ENCODE results near the gene ITGA6.
A peak's percentile ranks its signal among the peaks of the same experiment; 100 is the strongest.

Gene ITGA6

GRCh38 chr2:172465417-172466334, 38.3 kb downstream of the ITGA6 start:
- DNase-seq (ENCODE audit: low read depth, low spot score) = peak; percentile 42

- no peak for DNase-seq (ENCODE audit: low read depth, low spot score)
Measured at GRCh38 chr2:172467382-172467781, 40.0 kb downstream of the ITGA6 start.

- DNase-seq (ENCODE audit: low read depth, low spot score) = no peak
Measured at GRCh38 chr2:172470958-172471922, 43.9 kb downstream of the ITGA6 start.

GRCh38 chr2:172472446-172473033, 45.2 kb downstream of the ITGA6 start:
- no peak for DNase-seq (ENCODE audit: low read depth, low spot score)

GRCh38 chr2:172473167-172473566, 45.8 kb downstream of the ITGA6 start:
- DNase-seq (ENCODE audit: low read depth, low spot score) = no peak

GRCh38 chr2:172478353-172478752, 51.0 kb downstream of the ITGA6 start:
- DNase-seq (ENCODE audit: low read depth, low spot score) = no peak

- no peak for DNase-seq (ENCODE audit: low read depth, low spot score)
Measured at GRCh38 chr2:172480301-172481218, 53.2 kb downstream of the ITGA6 start.

GRCh38 chr2:172481507-172482262, 54.3 kb downstream of the ITGA6 start:
- DNase-seq (ENCODE audit: low read depth, low spot score) = no peak

- no peak for DNase-seq (ENCODE audit: low read depth, low spot score)
Measured at GRCh38 chr2:172484253-172484652, 56.9 kb downstream of the ITGA6 start.

GRCh38 chr2:172484706-172485105, 57.3 kb downstream of the ITGA6 start:
- DNase-seq (ENCODE audit: low read depth, low spot score) = no peak

- no peak for DNase-seq (ENCODE audit: low read depth, low spot score)
Measured at GRCh38 chr2:172488556-172488955, 61.2 kb downstream of the ITGA6 start.

GRCh38 chr2:172489681-172490080, 62.3 kb downstream of the ITGA6 start:
- no peak for DNase-seq (ENCODE audit: low read depth, low spot score)

GRCh38 chr2:172496160-172496608, 68.8 kb downstream of the ITGA6 start:
- DNase-seq (ENCODE audit: low read depth, low spot score) = no peak

- no peak for DNase-seq (ENCODE audit: low read depth, low spot score)
Measured at GRCh38 chr2:172507199-172507598, 79.8 kb downstream of the ITGA6 start.

- no peak for DNase-seq (ENCODE audit: low read depth, low spot score)
Measured at GRCh38 chr2:172510088-172510487, 82.7 kb downstream of the ITGA6 start.

- DNase-seq (ENCODE audit: low read depth, low spot score) = no peak
Measured at GRCh38 chr2:172510548-172510947, 83.2 kb downstream of the ITGA6 start.

- DNase-seq (ENCODE audit: low read depth, low spot score) = no peak
Measured at GRCh38 chr2:172512810-172513523, 85.6 kb downstream of the ITGA6 start.

- DNase-seq (ENCODE audit: low read depth, low spot score) = no peak
Measured at GRCh38 chr2:172513524-172513900, 86.1 kb downstream of the ITGA6 start.

GRCh38 chr2:172513935-172514586, 86.7 kb downstream of the ITGA6 start:
- no peak for DNase-seq (ENCODE audit: low read depth, low spot score)

Measured in activated CD4-positive, CD25-positive, alpha-beta regulatory T cell treated with anti-CD3 and anti-CD28 coated beads, Interleukin-2, amount 50 U/mL, for 16 hours (primary cell).